Heart left ventricle (tissue), 13 donors: ENCODE data around the gene DYNC2LI1.

ENCODE experiments used
- POLR2A ChIP-seq, 2 donors: fragments of 450-650 bp; IDR thresholded peaks; one replicate each; pipeline ENCODE4 v1.6.1; 2017; ENCODE audit warnings: antibody characterized with exemption in 2 of 2, mild to moderate bottlenecking in 2 of 2, moderate library complexity in 2 of 2
- TF ChIP-seq, protein P1 (sequence below), 12 donors: fragments of 200-600 bp; sonication (generic) in 4 of 12; IDR thresholded peaks; one replicate each; pipeline versions ENCODE4 v1.5.0 to v1.8.0; 2018 to 2022; ENCODE audit warnings: antibody characterized with exemption in 12 of 12, mild to moderate bottlenecking in 5 of 12
- donor health status: ischemic (EF 13 %, LVEDD 7.1; RV severe dilation, severe dysfunction).
- donor health status: DM: no; HTN: yes; CAD: no.
- donor health status: DM: no; HTN: no; CAD: no.
- donor health status: ischemic (EF 25% LVEDD 6.9; RV normal size, moderate dysfunction).
- donor health status: ischemic (EF 25% LVEDD 5.7; RV mildly dilated, moderate dysfunction).
- donor health status: ischemic (EF 35%, LVEDD 5.7; RV mildly dilated, moderate dysfunction).
- donor health status: nonischemic (EF 11% LVEDD 7.7; RV severe dilation, severe dysfunction).
- donor health status: DM: yes; HTN: yes; CAD: no.
- donor health status: PGD.
- donor health status: ischemic (EF 29% LVEDD 5.4; RV normal size, mild dysfunction).
- donor health status: nonischemic (EF 23%, LVEDD 6.1; RV moderate dilation, normal function).

DNA sequence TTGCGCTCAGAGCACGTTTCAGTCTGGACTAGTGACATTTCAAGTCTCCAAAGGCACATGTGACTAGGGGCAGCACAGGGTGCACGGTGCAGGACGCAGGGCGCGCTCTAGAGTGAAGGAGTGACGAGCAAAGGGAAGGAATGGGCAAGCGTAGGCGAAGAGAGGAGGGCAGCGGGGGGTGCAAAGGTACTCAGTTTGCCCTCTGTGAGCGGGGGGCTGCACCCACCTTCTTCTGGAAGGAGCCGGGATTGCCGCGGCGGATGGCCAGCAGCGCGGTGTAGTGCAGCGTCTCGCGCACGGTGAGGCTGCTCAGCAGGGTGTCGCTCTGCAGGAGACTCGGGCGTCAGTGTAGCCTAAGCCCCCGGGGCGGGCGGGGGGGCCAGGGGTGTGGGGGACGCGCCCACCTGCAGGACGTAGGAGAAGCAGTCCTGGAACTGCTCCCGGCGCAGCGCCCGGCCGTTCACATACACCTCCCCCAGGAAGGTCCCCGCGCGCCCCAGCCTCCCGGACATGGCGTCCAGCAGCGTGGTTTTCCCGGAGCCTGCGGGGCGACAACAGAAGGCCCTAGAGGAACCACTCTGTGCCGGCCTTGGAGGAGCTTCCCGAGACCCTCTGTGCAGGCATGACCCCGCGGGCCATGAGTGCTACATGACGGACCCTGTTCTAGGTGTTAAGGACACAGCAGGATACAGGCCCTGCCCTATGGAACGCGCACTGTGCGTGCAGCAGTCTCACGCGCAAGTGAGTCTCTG, 57.9 kb downstream of the DYNC2LI1 start:
- TF ChIP-seq, protein P1, sequence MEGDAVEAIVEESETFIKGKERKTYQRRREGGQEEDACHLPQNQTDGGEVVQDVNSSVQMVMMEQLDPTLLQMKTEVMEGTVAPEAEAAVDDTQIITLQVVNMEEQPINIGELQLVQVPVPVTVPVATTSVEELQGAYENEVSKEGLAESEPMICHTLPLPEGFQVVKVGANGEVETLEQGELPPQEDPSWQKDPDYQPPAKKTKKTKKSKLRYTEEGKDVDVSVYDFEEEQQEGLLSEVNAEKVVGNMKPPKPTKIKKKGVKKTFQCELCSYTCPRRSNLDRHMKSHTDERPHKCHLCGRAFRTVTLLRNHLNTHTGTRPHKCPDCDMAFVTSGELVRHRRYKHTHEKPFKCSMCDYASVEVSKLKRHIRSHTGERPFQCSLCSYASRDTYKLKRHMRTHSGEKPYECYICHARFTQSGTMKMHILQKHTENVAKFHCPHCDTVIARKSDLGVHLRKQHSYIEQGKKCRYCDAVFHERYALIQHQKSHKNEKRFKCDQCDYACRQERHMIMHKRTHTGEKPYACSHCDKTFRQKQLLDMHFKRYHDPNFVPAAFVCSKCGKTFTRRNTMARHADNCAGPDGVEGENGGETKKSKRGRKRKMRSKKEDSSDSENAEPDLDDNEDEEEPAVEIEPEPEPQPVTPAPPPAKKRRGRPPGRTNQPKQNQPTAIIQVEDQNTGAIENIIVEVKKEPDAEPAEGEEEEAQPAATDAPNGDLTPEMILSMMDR (IDR thresholded peaks at IDR 0.05): no peak
- no peak for TF ChIP-seq POLR2A (IDR thresholded peaks at IDR 0.05)
